NCI-H2171 treated with DMSO at 0.1 percent for 48 hours (cell line): Measurements from ENCODE around the gene NUP88.
"Not testable (repeated sequence)": the region's sequence is repeated elsewhere in the genome, so short reads cannot be mapped to it uniquely, and the experiment has no call there.

ENCODE experiments used
- DNase-seq: peaks from one replicate; lab custom pipeline; 2025; lab: John Stamatoyannopoulos, UW

NUP88 gene

GRCh38 chr17:5419356-5419958 lies at the start of gene NUP88:
TSS of gene NUP88 (minus strand) at chr17:5419662. CDS start at chr17:5419650, 12 bp downstream.
- peak; percentile 99 for DNase-seq

GRCh38 chr17:5468075-5468473 lies 48.6 kb upstream of the NUP88 start:
- DNase-seq = no peak

- DNase-seq = no peak
These were observed 48.0 kb upstream of the NUP88 start for GRCh38 chr17:5467416-5467815.

- DNase-seq = no peak
These were observed 46.8 kb upstream of the NUP88 start for GRCh38 chr17:5466295-5466694.

GRCh38 chr17:5464717-5465507 lies 45.5 kb upstream of the NUP88 start:
- DNase-seq = no peak

- DNase-seq = no peak
These were observed 27.3 kb upstream of the NUP88 start for GRCh38 chr17:5446786-5447185.

GRCh38 chr17:5444209-5444608 lies 24.7 kb upstream of the NUP88 start:
- DNase-seq = no peak

- DNase-seq = no peak
These were observed 24.3 kb upstream of the NUP88 start for GRCh38 chr17:5443728-5444127.

GRCh38 chr17:5439446-5439764 lies 19.9 kb upstream of the NUP88 start:
- DNase-seq = no peak

GRCh38 chr17:5438716-5439445 lies 19.4 kb upstream of the NUP88 start, which contains the start of gene C1QBP:
TSS of gene C1QBP (minus strand) at chr17:5439155. CDS start at chr17:5439073, 82 bp downstream.
- DNase-seq = peak; percentile 86

GRCh38 chr17:5437721-5438317 lies 18.4 kb upstream of the NUP88 start:
- no peak for DNase-seq

GRCh38 chr17:5435781-5436315 lies 16.4 kb upstream of the NUP88 start:
- not testable (repeated sequence) for DNase-seq

GRCh38 chr17:5434984-5435383 lies 15.5 kb upstream of the NUP88 start:
- DNase-seq = no peak

GRCh38 chr17:5431949-5432556 lies 12.6 kb upstream of the NUP88 start:
- no peak for DNase-seq

GRCh38 chr17:5431234-5431633 lies 11.8 kb upstream of the NUP88 start:
- peak; percentile 5 for DNase-seq

GRCh38 chr17:5430413-5430999 lies 11.0 kb upstream of the NUP88 start:
- no peak for DNase-seq

GRCh38 chr17:5429191-5429887 lies 9.9 kb upstream of the NUP88 start:
- DNase-seq = no peak

- DNase-seq = no peak
These were observed 6.4 kb upstream of the NUP88 start for GRCh38 chr17:5425826-5426225.

- DNase-seq = no peak
These were observed 5.4 kb upstream of the NUP88 start for GRCh38 chr17:5424909-5425308.

- no peak for DNase-seq
These were observed 3.0 kb upstream of the NUP88 start for GRCh38 chr17:5422505-5422904.
